DND-41 (cell line): ENCODE data around the gene ENTREP1.

Source experiments
- EZH2 ChIP-seq: IDR thresholded peaks from 3 replicates; pipeline ENCODE4 v1.6.1; 2012; ENCODE audit warnings: borderline replicate concordance, low read depth, mild to moderate bottlenecking, moderate library complexity, low read length, inconsistent platforms; ENCODE audit not compliant: severe bottlenecking
- TF ChIP-seq, protein P1 (sequence below): IDR thresholded peaks from 2 replicates; pipeline ENCODE4 v1.5.1; 2012; ENCODE audit warnings: borderline replicate concordance, low read length, moderate library complexity, mild to moderate bottlenecking; ENCODE audit not compliant: poor library complexity, severe bottlenecking; ENCODE audit errors: extremely low read depth

DNA sequence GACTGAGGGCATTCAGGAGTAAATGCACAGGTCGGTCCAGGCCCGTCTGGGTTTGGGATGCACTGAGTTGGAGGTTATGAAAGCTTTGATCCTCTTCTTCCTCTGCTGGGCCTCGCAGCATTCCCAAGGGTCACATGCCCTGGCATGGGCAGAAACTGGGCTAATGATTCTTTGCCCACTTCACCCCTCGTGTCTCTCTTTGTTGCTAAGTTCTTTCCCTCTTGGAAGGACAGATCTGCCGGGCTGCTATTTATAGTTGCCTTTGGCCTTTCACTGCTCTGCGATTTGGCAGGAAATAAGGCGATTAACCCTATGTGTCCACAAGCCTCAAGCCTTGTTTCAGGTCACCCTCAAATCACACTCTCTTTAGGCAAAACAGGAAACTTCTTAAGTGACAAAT, 66.9 kb downstream of the ENTREP1 start:
- TF ChIP-seq, protein P1, sequence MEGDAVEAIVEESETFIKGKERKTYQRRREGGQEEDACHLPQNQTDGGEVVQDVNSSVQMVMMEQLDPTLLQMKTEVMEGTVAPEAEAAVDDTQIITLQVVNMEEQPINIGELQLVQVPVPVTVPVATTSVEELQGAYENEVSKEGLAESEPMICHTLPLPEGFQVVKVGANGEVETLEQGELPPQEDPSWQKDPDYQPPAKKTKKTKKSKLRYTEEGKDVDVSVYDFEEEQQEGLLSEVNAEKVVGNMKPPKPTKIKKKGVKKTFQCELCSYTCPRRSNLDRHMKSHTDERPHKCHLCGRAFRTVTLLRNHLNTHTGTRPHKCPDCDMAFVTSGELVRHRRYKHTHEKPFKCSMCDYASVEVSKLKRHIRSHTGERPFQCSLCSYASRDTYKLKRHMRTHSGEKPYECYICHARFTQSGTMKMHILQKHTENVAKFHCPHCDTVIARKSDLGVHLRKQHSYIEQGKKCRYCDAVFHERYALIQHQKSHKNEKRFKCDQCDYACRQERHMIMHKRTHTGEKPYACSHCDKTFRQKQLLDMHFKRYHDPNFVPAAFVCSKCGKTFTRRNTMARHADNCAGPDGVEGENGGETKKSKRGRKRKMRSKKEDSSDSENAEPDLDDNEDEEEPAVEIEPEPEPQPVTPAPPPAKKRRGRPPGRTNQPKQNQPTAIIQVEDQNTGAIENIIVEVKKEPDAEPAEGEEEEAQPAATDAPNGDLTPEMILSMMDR: no peak
- no peak for TF ChIP-seq EZH2
